D721Med (cell line): ENCODE measurements around the gene GDI1.

Experiments
- DNase-seq: peaks from one replicate; pipeline ENCODE4 v3.0.0; 2011; ENCODE audit warnings: low spot score; ENCODE audit not compliant: insufficient read length
- FAIRE-seq: peaks from 2 replicates; lab custom pipeline; 2011; peaks lifted over from hg19 to GRCh38; lab: Jason Lieb, UNC
- CTCF ChIP-seq: IDR thresholded peaks from 2 replicates; pipeline ENCODE4 v1.5.1; 2012; ENCODE audit warnings: mild to moderate bottlenecking, control low read depth; ENCODE audit not compliant: insufficient read depth; ENCODE audit errors: missing control alignments

GDI1 gene

GRCh38 chrX:154443479-154443910 is 6.5 kb downstream of the GDI1 start:
- TF ChIP-seq CTCF, result no peak
- FAIRE-seq (no peak), DNase-seq (no peak)

GRCh38 chrX:154443992-154444754 is 7.2 kb downstream of the GDI1 start, which contains the start of gene FAM50A:
Gene FAM50A, plus strand, starts transcription at chrX:154444141. Its CDS starts 95 bp downstream, at chrX:154444236.
- DNase-seq (peak; percentile 78), FAIRE-seq (no peak)

GRCh38 chrX:154444755-154445246 is 7.8 kb downstream of the GDI1 start:
- FAIRE-seq, result no peak
- no peak for TF ChIP-seq CTCF
- no peak for DNase-seq

More at GRCh38 chrX:154443992-154444754, 7.2 kb downstream of the GDI1 start, which contains the start of gene FAM50A:
- no peak for TF ChIP-seq CTCF

- no peak for DNase-seq
- TF ChIP-seq CTCF, result no peak
- no peak for FAIRE-seq
Observed at GRCh38 chrX:154445776-154446175, 8.8 kb downstream of the GDI1 start.

GRCh38 chrX:154446430-154446829 is 9.5 kb downstream of the GDI1 start:
- no peak for TF ChIP-seq CTCF
- DNase-seq (no peak), FAIRE-seq (no peak)

- TF ChIP-seq CTCF, result no peak
- no peak for FAIRE-seq
- DNase-seq, result no peak
Observed at GRCh38 chrX:154448484-154448883, 11.5 kb downstream of the GDI1 start.

GRCh38 chrX:154449618-154450017 is 12.7 kb downstream of the GDI1 start:
- DNase-seq (no peak), FAIRE-seq (no peak)
- no peak for TF ChIP-seq CTCF
